Measurements from ENCODE around the gene TMED10. TPM values are rescaled to one million over a fixed set of nuclear protein-coding genes. Genes with fewer than 3 reads are reported as not detected.

TMED10 gene
- total and polyA plus RNA-seq, 4 donors, result 79.5 to 398 (median 274) TPM

DNA sequence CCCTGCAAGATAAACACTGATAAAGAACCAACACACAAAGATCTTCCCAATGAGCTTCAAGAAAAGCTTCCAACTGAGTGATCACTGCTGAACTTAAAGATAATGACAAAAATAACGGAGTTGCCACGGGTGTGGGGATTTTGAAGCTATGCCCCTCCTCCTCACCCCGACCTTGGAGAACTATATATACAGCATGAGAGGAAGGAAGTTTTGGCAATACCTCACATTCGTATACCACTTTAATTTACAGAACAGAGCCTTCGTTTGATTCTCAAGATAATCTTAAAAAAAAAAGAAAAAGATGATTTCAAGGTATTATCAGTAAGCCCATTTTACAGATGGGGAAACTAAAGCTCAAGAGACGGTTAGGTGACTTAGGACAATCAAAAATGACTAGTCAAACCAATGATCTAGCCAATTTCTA lies 50.3 kb downstream of the TMED10 start:
- Histone ChIP-seq H3K4me3 (peak overlapping the region; percentile 73), H3K9ac (ENCODE audit: insufficient read depth in 1 of 2, low read length in 2 of 2) (peak overlapping the region; percentile 72 to 87), H3K27ac (ENCODE audit: low read depth in 1 of 2, low read length in 1 of 2) (peak overlapping the region; percentile 90 to 93), H3K27me3 (ENCODE audit: control insufficient read depth in 3 of 3, insufficient read depth in 3 of 3, low read length in 2 of 3) (no peaks in the 10 kb centered on the region), H3K4me1 (ENCODE audit: control insufficient read depth in 5 of 5, insufficient read depth in 5 of 5, low read length in 5 of 5) (peaks cover 4 to 21% (median 6%) of the 10 kb centered on the region in 5 donors), H3K36me3 (ENCODE audit: control insufficient read depth in 4 of 4, insufficient read depth in 4 of 4, low read length in 4 of 4) (peaks cover 0 to 4% (median under 1%) of the 10 kb centered on the region in 4 donors), H3K9me3 (ENCODE audit: control insufficient read depth in 4 of 4, insufficient read depth in 3 of 4, low read length in 3 of 4) (no peaks in the 10 kb centered on the region)
- ATAC-seq (ENCODE audit: insufficient read depth, low FRiP score) (no peak), DNase-seq (peak in 1 of 3 donors; percentile 24)
- WGBS, 2 donors, result 0 to 2% methylated on average over 6 of the region's 6 CpGs
- TF ChIP-seq, protein P1, sequence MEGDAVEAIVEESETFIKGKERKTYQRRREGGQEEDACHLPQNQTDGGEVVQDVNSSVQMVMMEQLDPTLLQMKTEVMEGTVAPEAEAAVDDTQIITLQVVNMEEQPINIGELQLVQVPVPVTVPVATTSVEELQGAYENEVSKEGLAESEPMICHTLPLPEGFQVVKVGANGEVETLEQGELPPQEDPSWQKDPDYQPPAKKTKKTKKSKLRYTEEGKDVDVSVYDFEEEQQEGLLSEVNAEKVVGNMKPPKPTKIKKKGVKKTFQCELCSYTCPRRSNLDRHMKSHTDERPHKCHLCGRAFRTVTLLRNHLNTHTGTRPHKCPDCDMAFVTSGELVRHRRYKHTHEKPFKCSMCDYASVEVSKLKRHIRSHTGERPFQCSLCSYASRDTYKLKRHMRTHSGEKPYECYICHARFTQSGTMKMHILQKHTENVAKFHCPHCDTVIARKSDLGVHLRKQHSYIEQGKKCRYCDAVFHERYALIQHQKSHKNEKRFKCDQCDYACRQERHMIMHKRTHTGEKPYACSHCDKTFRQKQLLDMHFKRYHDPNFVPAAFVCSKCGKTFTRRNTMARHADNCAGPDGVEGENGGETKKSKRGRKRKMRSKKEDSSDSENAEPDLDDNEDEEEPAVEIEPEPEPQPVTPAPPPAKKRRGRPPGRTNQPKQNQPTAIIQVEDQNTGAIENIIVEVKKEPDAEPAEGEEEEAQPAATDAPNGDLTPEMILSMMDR (IDR thresholded peaks at IDR 0.05; ENCODE audit: control extremely low read depth, extremely low read depth), result no peak

DNA sequence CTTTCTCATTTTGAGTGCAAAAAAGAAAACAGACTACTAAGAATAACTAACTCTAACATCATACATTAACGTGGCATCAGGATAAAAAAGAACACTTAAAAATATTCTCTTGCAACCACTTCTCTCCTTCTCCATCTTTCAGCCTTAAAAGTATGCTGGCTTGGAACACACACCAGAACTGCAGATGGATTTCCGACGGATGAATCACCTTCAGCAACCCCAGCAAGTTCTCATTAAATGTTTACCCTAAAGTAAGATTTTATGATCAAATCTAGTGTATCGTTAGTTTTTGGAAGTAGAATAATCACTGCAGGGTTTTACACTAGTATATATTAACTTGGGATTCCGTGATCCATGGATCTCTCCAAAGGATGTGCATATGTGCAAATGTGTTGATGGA lies 50.8 kb downstream of the TMED10 start:
- WGBS, 2 donors, result 56 to 58% methylated on average over 5 of the region's 5 CpGs
- Histone ChIP-seq H3K36me3 (ENCODE audit: control insufficient read depth in 4 of 4, insufficient read depth in 4 of 4, low read length in 4 of 4) (peaks cover 0 to 5% (median 2%) of the 10 kb centered on the region in 4 donors), H3K9ac (ENCODE audit: insufficient read depth in 1 of 2, low read length in 2 of 2) (peak overlapping the region in 1 of 2 donors; percentile 87), H3K4me1 (ENCODE audit: control insufficient read depth in 5 of 5, insufficient read depth in 5 of 5, low read length in 5 of 5) (peaks cover 4 to 21% (median 6%) of the 10 kb centered on the region in 5 donors), H3K27me3 (ENCODE audit: control insufficient read depth in 3 of 3, insufficient read depth in 3 of 3, low read length in 2 of 3) (no peaks in the 10 kb centered on the region), H3K27ac (ENCODE audit: low read depth in 1 of 2, low read length in 1 of 2) (peak overlapping the region in 1 of 2 donors; percentile 90), H3K4me3 (no peak overlapping the region), H3K9me3 (ENCODE audit: control insufficient read depth in 4 of 4, insufficient read depth in 3 of 4, low read length in 3 of 4) (no peaks in the 10 kb centered on the region)
- no peak for ATAC-seq (ENCODE audit: insufficient read depth, low FRiP score)
- TF ChIP-seq, protein P1 (IDR thresholded peaks at IDR 0.05; ENCODE audit: control extremely low read depth, extremely low read depth), result no peak
- DNase-seq, result no peak

- Histone ChIP-seq H3K9me3 (ENCODE audit: control insufficient read depth in 4 of 4, insufficient read depth in 3 of 4, low read length in 3 of 4) (no peaks in the 10 kb centered on the region), H3K27ac (ENCODE audit: low read depth in 1 of 2, low read length in 1 of 2) (peak overlapping the region in 1 of 2 donors; percentile 17), H3K36me3 (ENCODE audit: control insufficient read depth in 4 of 4, insufficient read depth in 4 of 4, low read length in 4 of 4) (peaks cover 5 to 12% (median 9%) of the 10 kb centered on the region in 4 donors), H3K4me1 (ENCODE audit: control insufficient read depth in 5 of 5, insufficient read depth in 5 of 5, low read length in 5 of 5) (peaks cover 4 to 21% (median 6%) of the 10 kb centered on the region in 5 donors), H3K27me3 (ENCODE audit: control insufficient read depth in 3 of 3, insufficient read depth in 3 of 3, low read length in 2 of 3) (no peaks in the 10 kb centered on the region), H3K4me3 (no peak overlapping the region), H3K9ac (ENCODE audit: insufficient read depth in 1 of 2, low read length in 2 of 2) (no peak overlapping the region)
- 22 to 33% methylated on average over 7 of the region's 7 CpGs for WGBS, 2 donors
- DNase-seq (no peak), ATAC-seq (ENCODE audit: insufficient read depth, low FRiP score) (no peak)
- TF ChIP-seq, protein P1 (IDR thresholded peaks at IDR 0.05; ENCODE audit: control extremely low read depth, extremely low read depth), result no peak
Observed at GRCh38 chr14:75123991-75124390, 52.4 kb downstream of the TMED10 start.

DNA sequence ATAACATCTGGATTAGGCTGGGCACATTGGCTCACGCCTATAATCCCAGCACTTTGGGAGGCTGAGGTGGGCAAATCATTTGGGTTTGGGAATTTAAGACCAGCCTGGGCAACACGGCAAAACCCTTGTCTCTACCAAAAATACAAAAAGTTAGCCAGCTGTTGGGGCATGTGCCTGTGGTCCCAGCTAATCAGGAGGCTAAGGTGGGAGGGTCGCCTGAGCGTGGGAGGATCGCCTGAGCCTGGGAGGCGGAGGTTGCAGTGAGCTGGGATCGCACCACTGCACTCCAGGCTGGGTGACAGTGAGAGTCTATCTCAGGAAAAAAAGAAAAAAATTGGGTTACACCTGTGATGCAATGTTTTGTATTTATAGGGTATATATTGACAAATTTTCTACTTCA lies 54.9 kb downstream of the TMED10 start:
- 96% methylated on average over 7 of the region's 7 CpGs for WGBS, 2 donors
- no peak for ATAC-seq (ENCODE audit: insufficient read depth, low FRiP score)
- no peak overlapping the region for H3K27ac ChIP-seq (ENCODE audit: low read depth in 1 of 2, low read length in 1 of 2)

More for the DNA sequence above, 54.9 kb downstream of the TMED10 start:
- TF ChIP-seq, protein P1 (IDR thresholded peaks at IDR 0.05; ENCODE audit: control extremely low read depth, extremely low read depth), result no peak
- H3K9ac ChIP-seq (ENCODE audit: insufficient read depth in 1 of 2, low read length in 2 of 2), result no peak overlapping the region
- H3K36me3 ChIP-seq (ENCODE audit: control insufficient read depth in 4 of 4, insufficient read depth in 4 of 4, low read length in 4 of 4), result peaks cover 7 to 28% (median 20%) of the 10 kb centered on the region in 4 donors
- H3K4me1 ChIP-seq (ENCODE audit: control insufficient read depth in 5 of 5, insufficient read depth in 5 of 5, low read length in 5 of 5), result peaks cover 0 to 12% (median 6%) of the 10 kb centered on the region in 5 donors
- H3K4me3 ChIP-seq, result no peak overlapping the region
- no peak for DNase-seq
- H3K27me3 ChIP-seq (ENCODE audit: control insufficient read depth in 3 of 3, insufficient read depth in 3 of 3, low read length in 2 of 3), result no peaks in the 10 kb centered on the region
- H3K9me3 ChIP-seq (ENCODE audit: control insufficient read depth in 4 of 4, insufficient read depth in 3 of 4, low read length in 3 of 4), result no peaks in the 10 kb centered on the region
